Kidney capillary endothelial cell (primary cell): ENCODE data around the gene NTNG1.
"Not testable (repeated sequence)": the region's sequence is repeated elsewhere in the genome, so short reads cannot be mapped to it uniquely, and the experiment has no call there.

Experiments
- DNase-seq: peaks from one replicate; pipeline ENCODE4 v3.0.0-alpha.2; 2018; ENCODE audit warnings: low spot score

Gene NTNG1

DNA sequence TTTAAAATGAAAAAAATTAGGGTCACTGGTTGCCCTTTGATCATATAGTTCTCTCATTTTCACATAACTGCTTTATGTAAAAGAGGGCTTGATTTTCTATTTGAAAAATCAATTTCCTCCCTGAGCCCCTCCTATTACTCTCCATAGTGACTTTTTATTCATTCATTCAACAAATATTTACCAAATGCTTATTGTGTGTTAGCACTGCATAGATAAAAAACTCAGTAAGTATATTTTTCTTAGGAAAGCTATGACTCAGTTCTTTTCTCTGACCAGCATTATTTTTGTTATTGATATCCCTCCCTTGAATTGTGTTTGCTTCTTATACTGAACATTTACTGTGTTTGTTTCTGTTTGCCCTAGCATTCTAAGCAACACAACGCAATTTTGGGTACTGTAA, 59.8 kb downstream of the NTNG1 start:
- no peak for DNase-seq

GRCh38 chr1:107202007-107202406, 61.2 kb downstream of the NTNG1 start:
- DNase-seq, result no peak

DNA sequence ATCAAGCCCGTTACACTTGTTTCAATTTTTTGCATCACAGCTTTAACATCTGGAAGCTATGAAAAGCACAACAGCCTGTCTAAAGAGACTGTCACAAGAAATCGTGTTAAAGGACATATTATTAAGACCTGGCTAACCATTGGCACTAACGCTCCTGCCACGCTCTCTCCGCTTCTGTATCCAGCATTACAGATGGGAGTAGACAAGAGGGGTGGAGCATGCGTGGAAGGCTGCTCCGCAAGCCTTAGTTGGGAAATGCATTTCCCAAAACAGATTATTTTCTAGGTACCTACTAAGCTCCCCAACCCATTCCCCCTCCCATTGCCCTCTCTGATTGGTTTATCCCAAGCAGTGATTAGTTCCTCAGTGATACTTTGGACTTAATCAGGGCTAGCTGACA, 72.4 kb downstream of the NTNG1 start:
- DNase-seq, result no peak

- no peak for DNase-seq
These were observed 79.2 kb downstream of the NTNG1 start for GRCh38 chr1:107220036-107220435.

GRCh38 chr1:107225706-107226105, 84.9 kb downstream of the NTNG1 start:
- no peak for DNase-seq

- DNase-seq, result no peak
These were observed 88.0 kb downstream of the NTNG1 start for GRCh38 chr1:107228704-107229371.

- no peak for DNase-seq
These were observed 88.9 kb downstream of the NTNG1 start for GRCh38 chr1:107229711-107230110.

DNA sequence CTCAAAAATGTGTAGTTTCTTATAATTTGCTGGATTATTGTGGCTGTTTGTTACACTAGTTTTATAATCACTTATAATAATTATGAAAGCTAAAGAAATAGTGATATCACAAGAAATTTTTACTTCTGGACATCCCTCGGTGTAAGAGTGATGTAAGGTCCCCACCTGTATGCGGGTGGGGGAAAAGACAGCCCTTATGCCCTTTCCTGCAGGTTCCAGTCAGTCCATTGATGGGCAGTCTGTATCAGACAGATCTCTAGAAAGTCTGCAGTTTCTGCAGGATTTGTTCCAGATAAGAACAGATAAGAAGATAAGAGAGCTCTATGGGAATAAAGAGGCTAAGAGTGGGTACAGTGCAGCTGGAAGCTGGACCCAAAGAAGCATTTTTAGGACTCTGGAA, 89.3 kb downstream of the NTNG1 start:
- DNase-seq, result no peak

GRCh38 chr1:107231291-107231690, 90.5 kb downstream of the NTNG1 start:
- DNase-seq, result no peak

DNA sequence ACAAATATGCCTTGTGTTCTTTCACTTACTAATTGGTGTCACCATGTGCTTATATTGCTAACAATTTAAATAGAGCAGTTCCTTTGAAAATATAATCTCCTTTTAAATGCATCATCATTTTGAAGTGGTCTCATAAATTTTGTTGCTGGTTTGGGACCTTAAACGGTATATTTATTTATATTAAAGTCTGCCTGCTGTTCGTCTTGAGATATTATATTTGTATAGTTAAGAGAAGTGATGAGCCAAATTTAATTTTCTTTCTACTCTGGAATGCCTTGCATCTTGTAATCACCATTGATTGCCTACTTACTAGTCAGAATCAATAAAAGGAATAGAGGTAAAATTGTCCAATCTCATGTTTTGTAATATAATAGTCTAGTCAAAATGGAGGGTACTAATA, 91.6 kb downstream of the NTNG1 start:
- DNase-seq, result no peak

DNA sequence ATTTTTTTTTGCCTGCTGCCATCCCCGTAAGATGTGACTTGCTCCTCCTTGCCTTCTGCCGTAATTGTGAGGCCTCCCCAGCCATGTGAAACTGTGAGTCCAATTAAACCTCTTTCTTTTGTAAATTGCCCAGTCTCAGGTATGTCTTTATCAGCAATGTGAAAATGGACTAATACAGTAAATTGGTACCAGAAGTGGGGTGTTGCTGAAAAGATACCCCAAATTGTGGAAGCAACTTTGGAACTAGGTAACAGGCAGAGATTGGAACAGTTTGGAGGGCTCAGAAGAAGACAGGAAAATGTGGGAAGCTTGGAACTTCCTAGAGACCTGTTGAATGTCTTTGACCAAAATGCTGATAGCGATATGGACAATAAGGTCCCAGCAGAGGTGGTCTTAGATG, 95.9 kb downstream of the NTNG1 start:
- not testable (repeated sequence) for DNase-seq

DNA sequence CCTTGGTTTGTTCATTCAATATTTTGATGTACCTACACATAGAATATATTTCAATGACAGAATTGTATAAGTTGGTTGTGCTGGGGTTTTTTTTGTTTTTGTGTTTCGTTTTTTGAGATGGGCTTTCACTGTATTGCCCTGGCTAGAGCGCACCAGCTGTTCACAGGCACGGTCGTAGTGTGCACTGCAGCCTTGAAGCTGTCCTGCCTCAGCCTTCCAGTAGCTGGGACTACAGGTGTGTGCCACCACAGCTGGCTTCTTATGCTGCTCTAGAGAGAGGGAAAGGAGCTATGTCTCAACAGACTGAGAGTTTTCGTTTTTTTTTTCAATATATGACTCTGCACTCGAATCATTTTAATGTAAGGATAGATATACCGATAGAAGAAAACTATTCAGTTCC, 102.6 kb downstream of the NTNG1 start:
- DNase-seq, result no peak

GRCh38 chr1:107244709-107245500, 104.1 kb downstream of the NTNG1 start:
- DNase-seq, result no peak

DNA sequence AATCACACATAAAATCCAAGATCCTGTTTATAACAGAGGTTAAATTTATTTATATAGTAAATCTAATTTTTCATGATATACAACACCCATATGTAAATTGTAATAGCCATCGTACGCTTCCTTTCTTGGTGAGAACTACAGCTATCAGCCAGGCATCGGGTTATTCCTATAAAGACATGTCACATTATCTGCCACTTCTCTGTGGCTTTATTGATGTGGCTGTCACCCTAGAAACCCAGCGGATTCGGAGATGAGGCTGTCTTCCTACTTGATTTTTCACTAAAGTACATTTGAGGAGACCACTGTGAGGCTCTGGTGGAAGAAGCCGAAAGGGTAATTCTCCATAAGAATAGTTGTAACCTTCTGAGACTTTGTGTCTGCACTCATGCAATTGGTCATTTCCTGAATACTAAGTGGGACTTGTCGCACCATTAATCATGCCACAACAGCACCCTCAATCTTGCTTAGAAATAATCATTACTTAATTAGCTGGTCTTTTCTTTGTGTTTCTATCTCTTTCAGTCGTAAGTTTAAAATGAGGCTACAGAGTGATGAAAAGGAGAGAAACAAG, 106.0 kb downstream of the NTNG1 start:
- peak; percentile 59 for DNase-seq

DNA sequence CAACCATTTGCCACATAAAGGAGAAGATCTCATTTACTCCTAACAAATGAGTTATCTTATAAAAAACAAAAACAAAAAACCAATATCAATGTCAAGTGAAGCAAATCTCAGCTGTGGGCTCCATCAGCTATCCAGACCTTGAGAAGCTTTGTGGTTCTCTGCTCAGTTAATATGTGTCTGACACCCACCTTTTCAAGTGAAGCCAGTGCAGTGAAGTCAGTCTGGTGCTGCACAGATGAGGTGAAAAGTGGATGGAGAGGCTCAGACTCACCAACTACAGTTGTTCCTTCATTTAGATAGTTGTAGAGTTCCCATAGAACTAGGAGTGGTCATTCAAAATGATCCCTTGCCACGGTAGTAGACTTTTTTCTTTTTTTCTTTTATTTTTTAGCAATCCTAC, 106.8 kb downstream of the NTNG1 start:
- no peak for DNase-seq

- no peak for DNase-seq
These were observed 109.3 kb downstream of the NTNG1 start for GRCh38 chr1:107250169-107250568.

DNA sequence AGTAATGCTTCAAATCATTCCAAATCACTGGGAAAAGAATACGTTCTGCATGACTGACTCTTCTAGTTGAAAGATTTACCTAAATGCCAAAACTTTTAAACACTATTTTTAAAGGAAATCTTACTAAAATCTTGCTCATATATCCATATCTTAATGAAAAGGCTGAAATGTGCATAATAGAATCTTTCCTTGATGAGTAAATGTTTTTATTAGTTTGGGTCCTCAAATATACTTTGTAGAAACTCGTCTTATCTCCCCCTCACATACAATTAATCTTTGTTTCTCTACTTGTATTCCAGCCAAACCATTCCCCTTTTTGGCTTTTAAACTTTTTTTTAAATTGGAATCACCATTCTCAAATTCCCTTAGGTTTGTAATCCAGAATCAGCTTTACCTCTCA, 110.2 kb downstream of the NTNG1 start:
- DNase-seq, result no peak

DNA sequence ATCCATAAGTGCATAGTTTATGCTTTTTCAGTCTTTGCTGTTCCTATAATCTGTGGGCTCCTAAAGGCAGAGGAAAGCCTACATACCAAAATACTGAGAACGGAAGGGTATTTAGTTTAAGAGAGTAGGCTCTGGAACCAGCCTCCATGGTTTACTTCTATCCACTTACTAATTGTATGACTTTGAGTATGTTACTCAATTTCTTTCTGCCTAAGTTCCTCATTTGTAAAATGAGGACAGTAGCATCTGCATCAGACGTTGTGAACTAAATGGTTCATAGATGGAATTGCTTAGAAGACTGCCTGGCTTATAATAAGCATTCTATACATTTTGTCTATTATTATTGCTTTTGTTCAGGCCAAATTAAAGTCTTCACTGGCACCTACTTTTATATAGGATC, 111.0 kb downstream of the NTNG1 start:
- DNase-seq, result no peak

DNA sequence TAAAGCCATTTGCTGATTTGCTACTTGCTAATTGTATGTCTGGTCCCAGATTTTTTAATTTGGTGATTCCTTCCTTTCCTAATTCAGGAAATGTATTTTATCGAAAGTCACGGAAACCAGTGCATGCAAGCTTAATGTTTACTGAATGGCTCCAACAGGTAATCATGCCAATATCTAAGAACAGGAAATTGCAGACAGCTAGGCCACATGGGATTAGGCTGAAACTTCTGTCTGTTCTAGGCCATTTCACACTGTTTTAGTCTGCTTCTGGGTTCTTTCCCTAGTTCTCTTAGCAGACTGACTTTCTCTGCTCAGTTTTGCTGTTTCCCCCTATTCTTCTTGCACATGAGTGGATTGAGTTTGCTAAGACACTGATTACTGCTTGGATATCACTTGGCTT, 111.4 kb downstream of the NTNG1 start:
- no peak for DNase-seq

DNA sequence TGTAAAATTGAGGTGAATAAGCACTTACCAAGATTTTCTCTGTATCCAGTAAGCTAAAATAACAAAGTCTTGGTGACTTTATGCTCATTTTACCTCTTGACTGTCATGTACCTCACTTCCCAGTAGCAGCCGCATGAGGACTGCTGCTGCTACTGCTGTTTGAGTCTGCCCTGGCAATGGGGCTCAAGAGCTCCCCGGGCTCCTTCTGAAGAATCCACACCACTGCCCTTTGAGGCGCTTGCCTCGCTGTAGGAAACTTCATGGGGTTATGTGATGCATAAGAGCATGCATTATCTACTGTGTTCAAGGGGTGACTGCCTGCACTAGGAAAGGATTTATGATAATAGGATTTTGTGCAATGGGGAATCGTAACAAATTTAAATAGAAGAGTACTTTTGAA, 113.5 kb downstream of the NTNG1 start:
- DNase-seq, result no peak

DNA sequence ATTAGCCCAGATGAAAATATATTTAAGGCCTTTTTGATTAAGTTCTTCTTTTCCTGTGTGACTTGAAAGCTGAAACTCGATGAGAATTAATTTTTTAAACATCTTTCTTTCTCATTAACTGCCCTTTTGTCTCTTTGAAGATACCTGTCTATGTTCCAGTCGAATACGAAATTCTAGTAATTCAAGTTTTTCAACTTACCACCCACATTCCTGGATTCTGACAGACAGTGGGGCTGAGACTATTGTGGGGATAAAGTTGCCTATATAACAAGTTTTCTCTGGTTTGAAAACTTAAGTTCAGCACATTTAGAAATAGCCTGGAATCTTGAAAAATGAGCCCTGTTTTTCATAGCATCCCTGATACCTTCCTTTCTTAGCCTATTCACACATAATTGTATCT, 114.6 kb downstream of the NTNG1 start:
- no peak for DNase-seq

DNA sequence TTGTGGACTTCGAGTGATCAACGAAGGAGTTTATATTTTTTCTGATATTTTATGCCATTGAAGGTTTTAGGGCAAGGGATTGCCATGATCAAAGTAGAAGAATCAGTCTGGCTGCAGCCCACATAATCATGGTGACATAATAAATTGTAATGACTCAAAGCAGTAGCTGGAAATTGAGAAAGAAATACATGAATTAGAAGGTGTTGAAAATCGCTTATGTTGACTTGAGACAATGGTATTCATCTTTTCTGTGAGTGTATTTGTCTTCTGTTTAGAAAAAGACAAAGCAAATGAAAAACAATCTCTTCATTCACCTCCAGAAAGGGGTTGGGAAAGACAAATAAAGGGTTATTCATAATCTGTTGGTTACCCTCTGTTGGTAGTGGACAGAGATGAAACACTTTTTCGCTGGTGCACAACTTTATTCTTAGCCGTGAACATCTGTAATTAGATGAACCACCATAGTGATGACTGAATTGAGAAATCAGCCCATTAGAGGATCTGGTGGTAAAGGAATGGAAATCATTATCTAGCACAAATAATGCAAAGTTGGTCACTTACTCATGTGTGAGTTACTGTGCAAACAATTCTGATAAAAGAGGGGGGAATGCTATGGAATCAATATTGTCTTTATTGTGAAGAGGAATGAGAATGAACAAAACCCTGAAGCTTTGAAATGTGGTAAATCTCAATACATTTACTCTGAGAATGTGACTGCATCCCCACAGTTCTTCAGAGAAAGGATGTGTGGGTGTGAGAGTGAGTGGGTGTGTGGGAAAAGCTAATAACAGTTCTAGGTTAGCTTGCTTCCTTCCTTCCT, 121.8 kb downstream of the NTNG1 start:
- no peak for DNase-seq
